22Rv1 (cell line): ENCODE measurements around the gene RIOX2.

Source experiments
- H3K27ac ChIP-seq: fragments of 450-650 bp; 2 replicates; pipeline ENCODE4 v1.5.1; 2017
- ZFX ChIP-seq: fragments of 450-650 bp; IDR thresholded peaks from 2 replicates; pipeline ENCODE4 v1.6.1; 2017; ENCODE audit warnings: antibody characterized with exemption, borderline replicate concordance
- TF ChIP-seq, protein P1 (sequence below): fragments of 450-650 bp; IDR thresholded peaks from 2 replicates; pipeline ENCODE4 v1.5.1; 2017; ENCODE audit warnings: mild to moderate bottlenecking

Gene RIOX2

DNA sequence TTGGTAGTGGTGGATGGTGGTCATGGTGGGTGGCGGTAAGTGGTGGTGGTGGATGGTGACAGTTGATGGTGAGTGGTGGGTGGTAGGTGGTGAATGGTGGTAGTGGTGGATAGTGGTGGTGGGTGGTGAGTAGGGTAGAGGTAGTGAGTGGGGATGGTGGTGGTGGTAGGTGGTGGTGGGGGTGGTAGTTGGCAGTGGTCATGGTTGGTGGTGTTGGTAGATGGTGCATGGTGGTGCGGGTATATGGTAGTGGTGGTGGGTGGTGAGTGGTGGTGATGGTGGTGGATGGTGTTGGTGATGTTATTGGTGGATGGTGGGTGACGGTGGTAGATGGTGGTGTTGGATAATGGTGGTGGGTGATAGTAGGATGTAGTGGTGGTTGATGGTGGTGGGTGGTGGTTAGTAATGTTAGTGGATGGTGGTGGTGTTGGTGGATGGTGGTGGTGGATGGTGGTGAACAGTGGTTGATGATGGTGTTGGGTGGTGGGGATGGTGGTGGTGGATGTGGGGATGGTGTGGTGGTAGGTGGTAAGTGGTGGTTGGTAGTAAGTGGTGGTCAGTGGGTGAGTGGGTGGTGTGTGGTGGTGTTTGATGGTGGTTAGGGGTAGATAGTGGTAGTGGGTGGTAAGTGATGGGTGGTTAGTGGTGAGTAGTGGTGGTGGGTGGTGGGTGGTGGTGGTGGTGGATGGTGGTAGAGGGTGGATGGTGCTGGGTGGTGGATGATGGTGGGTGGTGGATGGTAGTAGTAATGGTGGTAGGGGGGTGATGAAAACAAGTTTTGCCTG is 16.7 kb upstream of the RIOX2 start:
- H3K27ac ChIP-seq = no peak overlapping the region
- TF ChIP-seq, protein P1, sequence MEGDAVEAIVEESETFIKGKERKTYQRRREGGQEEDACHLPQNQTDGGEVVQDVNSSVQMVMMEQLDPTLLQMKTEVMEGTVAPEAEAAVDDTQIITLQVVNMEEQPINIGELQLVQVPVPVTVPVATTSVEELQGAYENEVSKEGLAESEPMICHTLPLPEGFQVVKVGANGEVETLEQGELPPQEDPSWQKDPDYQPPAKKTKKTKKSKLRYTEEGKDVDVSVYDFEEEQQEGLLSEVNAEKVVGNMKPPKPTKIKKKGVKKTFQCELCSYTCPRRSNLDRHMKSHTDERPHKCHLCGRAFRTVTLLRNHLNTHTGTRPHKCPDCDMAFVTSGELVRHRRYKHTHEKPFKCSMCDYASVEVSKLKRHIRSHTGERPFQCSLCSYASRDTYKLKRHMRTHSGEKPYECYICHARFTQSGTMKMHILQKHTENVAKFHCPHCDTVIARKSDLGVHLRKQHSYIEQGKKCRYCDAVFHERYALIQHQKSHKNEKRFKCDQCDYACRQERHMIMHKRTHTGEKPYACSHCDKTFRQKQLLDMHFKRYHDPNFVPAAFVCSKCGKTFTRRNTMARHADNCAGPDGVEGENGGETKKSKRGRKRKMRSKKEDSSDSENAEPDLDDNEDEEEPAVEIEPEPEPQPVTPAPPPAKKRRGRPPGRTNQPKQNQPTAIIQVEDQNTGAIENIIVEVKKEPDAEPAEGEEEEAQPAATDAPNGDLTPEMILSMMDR = no peak
- no peak for TF ChIP-seq ZFX

DNA sequence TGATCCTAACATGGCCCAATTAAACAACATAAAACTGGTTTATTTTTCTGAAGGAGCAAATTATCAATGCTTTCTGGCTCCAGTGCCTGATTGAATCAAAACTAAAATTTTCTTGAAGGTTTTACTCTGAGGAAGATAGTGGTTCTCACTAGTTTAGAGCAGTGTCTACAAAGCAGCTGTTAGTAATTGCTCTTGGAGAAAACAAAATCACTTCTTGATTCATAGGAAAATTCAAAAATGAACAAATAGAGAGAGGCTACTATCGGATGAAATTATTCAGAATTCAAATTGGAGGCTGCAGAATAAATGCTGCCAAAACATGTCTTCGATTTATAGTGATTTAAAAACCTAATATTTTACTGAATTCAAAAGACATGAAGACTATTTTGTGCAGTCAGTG is 15.1 kb upstream of the RIOX2 start:
- H3K27ac ChIP-seq = no peak overlapping the region
- TF ChIP-seq, protein P1 = no peak
- TF ChIP-seq ZFX = no peak

DNA sequence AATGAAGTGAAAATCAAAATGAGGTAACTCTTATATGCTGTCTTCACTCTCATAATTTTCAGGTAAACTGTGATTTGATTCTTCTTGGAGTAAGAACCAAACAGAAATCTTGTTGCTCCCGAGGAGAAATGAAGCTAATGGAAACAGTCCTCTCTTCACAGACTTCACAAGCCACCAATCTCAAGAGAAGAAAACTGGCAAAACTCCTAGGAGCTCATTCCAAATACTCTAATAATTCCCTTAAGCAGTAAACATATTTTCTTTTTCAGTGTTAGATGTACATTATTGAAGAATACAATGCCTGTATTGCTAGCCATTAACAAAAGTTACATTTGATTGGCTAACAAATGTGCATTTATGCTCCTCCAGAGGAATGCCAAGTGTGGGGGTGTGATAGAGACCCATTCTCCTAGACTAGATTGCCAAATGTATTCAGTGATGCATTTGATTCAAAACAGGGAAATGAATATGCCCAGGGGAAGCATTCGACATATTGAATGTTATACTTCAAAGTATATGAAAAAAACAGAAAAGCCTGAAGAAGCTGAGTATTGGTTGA is 11.8 kb upstream of the RIOX2 start:
- no peak for TF ChIP-seq ZFX
- TF ChIP-seq, protein P1 = no peak

DNA sequence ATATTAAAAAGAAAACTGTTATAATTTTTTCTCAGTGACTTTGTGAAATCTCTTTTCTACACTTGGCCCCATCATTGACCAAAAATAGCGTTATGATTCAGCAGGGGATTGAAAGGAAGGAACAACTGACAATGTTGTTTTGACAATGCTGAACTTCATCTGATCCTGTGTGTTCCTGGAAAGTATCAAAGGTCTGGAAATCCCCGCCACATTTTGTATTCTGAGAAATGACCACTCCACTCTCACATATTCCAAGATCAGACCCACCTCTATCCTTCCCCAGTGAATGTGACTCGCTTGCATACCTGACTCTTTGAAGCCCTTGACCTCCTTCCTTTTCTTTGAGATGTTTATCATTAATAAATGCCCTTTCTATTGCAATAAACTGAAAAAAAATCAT is 9.7 kb upstream of the RIOX2 start:
- H3K27ac ChIP-seq = no peak overlapping the region
- no peak for TF ChIP-seq ZFX
- TF ChIP-seq, protein P1 = no peak

More for the DNA sequence above, 11.8 kb upstream of the RIOX2 start:
- H3K27ac ChIP-seq = no peak overlapping the region

DNA sequence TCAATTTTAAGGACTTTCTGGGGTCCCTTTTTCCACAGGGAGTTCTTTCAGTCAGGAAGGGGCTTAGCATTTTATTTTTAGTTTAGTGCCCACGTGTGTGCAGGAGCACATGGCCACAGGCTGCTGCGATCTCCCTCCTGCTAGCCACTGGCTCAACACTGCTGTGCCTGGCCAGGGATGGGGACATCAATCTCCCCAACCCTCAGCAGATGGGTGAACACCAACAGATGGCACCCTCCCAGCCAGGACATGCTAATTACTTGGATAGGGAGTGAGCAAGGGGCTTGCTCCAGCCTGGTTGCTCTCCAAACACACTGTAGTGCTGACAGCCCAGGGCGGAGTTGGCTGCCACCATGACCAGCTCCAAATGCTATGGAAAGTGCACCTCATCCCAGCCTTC is 7.4 kb upstream of the RIOX2 start:
- H3K27ac ChIP-seq = no peak overlapping the region
- TF ChIP-seq, protein P1 = no peak

DNA sequence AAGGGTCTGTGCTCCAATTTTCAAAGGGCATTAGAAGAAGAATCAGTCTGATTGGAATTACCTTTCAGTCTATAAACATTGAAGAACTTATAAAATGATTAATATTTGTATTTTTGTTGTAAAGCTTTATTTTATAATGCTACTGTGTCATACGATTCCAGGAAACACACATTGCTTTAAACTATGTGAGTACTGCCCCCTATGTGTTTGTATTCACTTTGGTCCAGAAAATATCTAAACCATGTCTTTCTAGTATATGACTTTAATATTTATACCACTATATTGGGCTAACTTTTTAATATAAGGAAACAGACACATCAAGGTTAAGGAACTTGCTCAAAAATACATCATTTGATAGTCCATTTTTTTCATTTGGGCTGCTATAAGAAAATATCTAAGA is 3.2 kb upstream of the RIOX2 start:
- no peak overlapping the region for H3K27ac ChIP-seq

DNA sequence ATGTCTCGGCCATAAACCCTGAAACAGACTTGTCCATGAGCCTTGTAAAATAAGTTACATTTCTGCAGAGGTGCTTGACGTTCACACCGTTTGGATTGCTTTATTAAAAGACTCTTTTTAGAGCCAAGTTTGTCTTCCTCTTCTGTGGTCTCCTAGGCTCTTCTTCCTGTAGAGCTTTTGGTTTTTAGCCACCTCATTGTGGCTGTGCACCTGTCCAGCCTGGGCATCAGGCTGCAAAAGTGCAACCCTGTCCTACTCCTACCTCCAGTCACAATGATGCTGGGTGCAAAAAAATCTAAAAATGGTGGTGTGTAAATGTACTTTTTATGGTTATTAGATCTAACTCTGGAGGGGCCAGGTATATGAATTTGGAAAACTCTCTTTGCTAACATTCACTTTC is 2.8 kb upstream of the RIOX2 start:
- no peak overlapping the region for H3K27ac ChIP-seq
- no peak for TF ChIP-seq ZFX
- TF ChIP-seq, protein P1 = no peak

More for the DNA sequence above, 3.2 kb upstream of the RIOX2 start:
- no peak for TF ChIP-seq ZFX
- TF ChIP-seq, protein P1 = no peak
